ENCODE results near the gene LAIR2.

- TF ChIP-seq CTCF (IDR thresholded peaks at IDR 0.05; ENCODE audit: low read length) = peak; percentile 69
- TF ChIP-seq EZH2 (optimal IDR thresholded peaks at IDR 0.05; ENCODE audit: low read depth, low read length) = no peak
Measured at GRCh38 chr19:54481326-54481930, 21.2 kb upstream of the LAIR2 start.
